HepG2 (cell line): ENCODE data around the gene CCL8. TPM values are rescaled to one million over a fixed set of nuclear protein-coding genes. Genes with fewer than 3 reads are reported as not detected.

ENCODE experiments used
- ATAC-seq: fragments of 200-7000 bp; cut with Tn5 transposase; 3 replicates; pipeline ENCODE4 v1.9.1; 2020; ENCODE audit warnings: mild to moderate bottlenecking, moderate library complexity
- BruUV-seq: library from RNA; stranded (reverse); fragments of 400-500 nt; replicated peaks from 2 replicates; lab custom pipeline; 2021; lab: Mats Ljungman, UMichigan
- CTCF ChIA-PET: fragments of 300-600 bp; formaldehyde crosslinking; extraction: SDS; loops from one replicate; lab custom pipeline; 2021; ENCODE audit warnings: low total read pairs, inconsistent platforms, low intra/inter-chr PET ratio; lab: Yijun Ruan, JAX
- POLR2A ChIA-PET: fragments of 350-600 bp; sonication (Branson Sonifier 250); formaldehyde crosslinking; loops from one replicate; lab custom pipeline; 2020; ENCODE audit warnings: antibody characterized with exemption, inconsistent platforms; lab: Yijun Ruan, JAX
- DNase-seq: peaks from one replicate; pipeline ENCODE4 v3.0.0-alpha.2; 2015; ENCODE audit warnings: low spot score
- FAIRE-seq: peaks from 3 replicates; lab custom pipeline; 2011; peaks lifted over from hg19 to GRCh38; lab: Jason Lieb, UNC
- H2AFZ ChIP-seq: one replicate; pipeline ENCODE4 v1.6.1; 2011; ENCODE audit warnings: low read length, inconsistent platforms
- H3K27ac ChIP-seq: fragments of 300-600 bp; 3 replicates; pipeline ENCODE4 v1.8.0; 2011; ENCODE audit warnings: mixed run types, mild to moderate bottlenecking, mixed read lengths, low read length, inconsistent platforms; ENCODE audit not compliant: insufficient read depth; ENCODE audit errors: extremely low read length
- H3K27me3 ChIP-seq, 2 experiments: fragments of 200-600 bp in 1 of 2; 2 replicates in 1 of 2; 3 replicates in 1 of 2; pipeline versions ENCODE4 v1.6.0 to v1.8.0; 2011; ENCODE audit warnings: low read length in 2 of 2, mild to moderate bottlenecking in 2 of 2, moderate library complexity in 2 of 2, inconsistent platforms in 1 of 2; ENCODE audit not compliant: insufficient read depth in 2 of 2, control insufficient read depth in 1 of 2
- H3K36me3 ChIP-seq, 2 experiments: fragments of 200-600 bp in 1 of 2; replicated peaks in 1 of 2; 2 replicates in 1 of 2; 3 replicates in 1 of 2; pipeline versions ENCODE4 v1.5.1 to v1.8.0; 2011; ENCODE audit warnings: low read length in 2 of 2, inconsistent platforms in 1 of 2; ENCODE audit not compliant: insufficient read depth in 2 of 2, control insufficient read depth in 1 of 2
- H3K4me1 ChIP-seq: 2 replicates; pipeline ENCODE4 v1.5.1; 2012; ENCODE audit warnings: low read length, inconsistent platforms; ENCODE audit not compliant: insufficient read depth
- H3K4me2 ChIP-seq: 2 replicates; pipeline ENCODE4 v1.6.0; 2011; ENCODE audit warnings: low read depth, low read length, inconsistent platforms
- H3K4me3 ChIP-seq, 3 experiments: fragments of 200-600 bp in 1 of 3; sonication (generic), shearing (Covaris generic) in 1 of 3; replicated peaks in 1 of 3; 2 replicates each; pipeline ENCODE4 v1.5.1; 2011 to 2016; ENCODE audit warnings: low read length in 3 of 3, inconsistent platforms in 2 of 3, low read depth in 2 of 3, mild to moderate bottlenecking in 2 of 3, control low read depth in 1 of 3, mixed read lengths in 1 of 3; ENCODE audit not compliant: insufficient read depth in 1 of 3
- H3K79me2 ChIP-seq: one replicate; pipeline ENCODE4 v1.6.1; 2011; ENCODE audit warnings: low read length, inconsistent platforms; ENCODE audit not compliant: insufficient read depth
- H3K9ac ChIP-seq: 2 replicates; pipeline ENCODE4 v1.6.0; 2011; ENCODE audit warnings: mild to moderate bottlenecking, low read depth, low read length, inconsistent platforms; ENCODE audit not compliant: insufficient read depth
- H3K9me3 ChIP-seq: 2 replicates; pipeline ENCODE4 v1.5.1; 2012; ENCODE audit warnings: mild to moderate bottlenecking, low read length
- H4K20me1 ChIP-seq: 2 replicates; pipeline ENCODE4 v1.6.0; 2011; ENCODE audit warnings: inconsistent platforms, mild to moderate bottlenecking, low read length, moderate library complexity; ENCODE audit not compliant: insufficient read depth
- ARNT2 ChIP-seq: sonication (generic); formaldehyde crosslinking; IDR thresholded peaks from 2 replicates; pipeline ENCODE4 v1.8.0; 2022; ENCODE audit warnings: mild to moderate bottlenecking, low read depth, missing genetic modification reagents, moderate library complexity
- ATM ChIP-seq: fragments of 450-650 bp; IDR thresholded peaks from 2 replicates; pipeline ENCODE4 v1.7.1; 2017; ENCODE audit warnings: mild to moderate bottlenecking, borderline replicate concordance
- CBX5 ChIP-seq: sonication (generic); formaldehyde crosslinking; IDR thresholded peaks from 2 replicates; pipeline ENCODE4 v1.4.0; 2020; ENCODE audit warnings: missing genetic modification reagents, borderline replicate concordance
- DBP ChIP-seq: sonication (generic); formaldehyde crosslinking; IDR thresholded peaks from 2 replicates; pipeline ENCODE4 v1.4.0; 2020; ENCODE audit warnings: missing genetic modification reagents; ENCODE audit errors: not compliant biosample characterization
- FOXK1 ChIP-seq: sonication (generic); formaldehyde crosslinking; IDR thresholded peaks from 2 replicates; pipeline ENCODE4 v1.4.0; 2020; ENCODE audit warnings: low read depth, missing genetic modification reagents, borderline replicate concordance
- GLI4 ChIP-seq: sonication (generic); formaldehyde crosslinking; IDR thresholded peaks from 2 replicates; pipeline ENCODE4 v1.5.1; 2020; ENCODE audit warnings: missing genetic modification reagents, mild to moderate bottlenecking, moderate library complexity, borderline replicate concordance
- HDAC6 ChIP-seq: fragments of 200-600 bp; sonication (generic); IDR thresholded peaks from 2 replicates; pipeline ENCODE4 v1.7.0; 2017; ENCODE audit warnings: mild to moderate bottlenecking, antibody characterized with exemption, low read length, low read depth
- HES4 ChIP-seq: sonication (generic); formaldehyde crosslinking; IDR thresholded peaks from 2 replicates; pipeline ENCODE4 v1.9.0; 2021; ENCODE audit warnings: mild to moderate bottlenecking, missing genetic modification reagents, borderline replicate concordance
- KLF15 ChIP-seq: sonication (generic); formaldehyde crosslinking; IDR thresholded peaks from 2 replicates; pipeline ENCODE4 v1.8.1; 2023; ENCODE audit warnings: borderline replicate concordance, mild to moderate bottlenecking, inconsistent platforms, missing genetic modification reagents, mixed read lengths
- PRPF4 ChIP-seq: fragments of 200-400 bp; formaldehyde crosslinking; IDR thresholded peaks from 2 replicates; pipeline ENCODE4 v1.6.1; 2016; ENCODE audit warnings: low read length, low read depth; ENCODE audit not compliant: poor library complexity, severe bottlenecking
- SMAD3 ChIP-seq: sonication (generic); formaldehyde crosslinking; IDR thresholded peaks from 2 replicates; pipeline ENCODE4 v1.4.0; 2020; ENCODE audit warnings: missing genetic modification reagents
- SRSF1 ChIP-seq: fragments of 200-400 bp; formaldehyde crosslinking; optimal IDR thresholded peaks from 2 replicates; pipeline ENCODE3; 2017; ENCODE audit warnings: mild to moderate bottlenecking, low read depth, low read length, moderate library complexity
- THYN1 ChIP-seq: sonication (generic); formaldehyde crosslinking; IDR thresholded peaks from 2 replicates; pipeline ENCODE4 v1.8.1; 2023; ENCODE audit warnings: low read depth, mild to moderate bottlenecking, moderate library complexity, missing genetic modification reagents, borderline replicate concordance
- ZNF296 ChIP-seq: sonication (generic); formaldehyde crosslinking; conservative IDR thresholded peaks from 2 replicates; pipeline ENCODE4 v1.5.0; 2020; ENCODE audit warnings: mild to moderate bottlenecking, missing genetic modification reagents
- ZNF567 ChIP-seq: sonication (generic); formaldehyde crosslinking; IDR thresholded peaks from 2 replicates; pipeline ENCODE4 v1.8.1; 2023; ENCODE audit warnings: mild to moderate bottlenecking, missing genetic modification reagents, borderline replicate concordance
- ZNF616 ChIP-seq: sonication (generic); formaldehyde crosslinking; IDR thresholded peaks from 2 replicates; pipeline ENCODE4 v1.5.0; 2020; ENCODE audit warnings: low read depth, mild to moderate bottlenecking, missing genetic modification reagents
- ZNF784 ChIP-seq: sonication (generic); formaldehyde crosslinking; IDR thresholded peaks from 2 replicates; pipeline ENCODE4 v1.5.1; 2020; ENCODE audit warnings: missing genetic modification reagents, mild to moderate bottlenecking, borderline replicate concordance
- ZNF792 ChIP-seq: IDR thresholded peaks from 2 replicates; pipeline ENCODE4 v1.6.1; 2016
- WGBS: methylation state at CpG from one replicate; pipeline ENCODE4 v1.1.6; 2017; ENCODE audit warnings: low lambda C conversion rate; 5-methylcytosine and 5-hydroxymethylcytosine counted together
- in situ Hi-C: cut with HindIII; loops from 2 replicates; pipeline ENCODE4 v1.10.0; 2017; ENCODE audit warnings: low pct_unique_long_range_greater_than_20kb; ENCODE audit not compliant: extremely low pct_ligation_motif_present
- intact Hi-C: fragments of 100-400 bp; cut with micrococcal nuclease; formaldehyde crosslinking; loops from one replicate; pipeline ENCODE4 v1.10.0; 2022; ENCODE audit not compliant: unreplicated experiment
- polyA plus RNA-seq, 8 experiments: library from polyadenylated mRNA; depleted of rRNA in 3 of 8; stranded (reverse) in 7 of 8; unstranded in 1 of 8; fragments of >200 nt; fragmentation: Illumina TruSeq in 4 of 8; extraction: Trizol in 4 of 8; gene quantifications; 2 replicates each; pipeline versions ENCODE4 v1.2.1 to v1.2.3, GENCODE V29; 2011 to 2016; ENCODE audit warnings: low read depth in 4 of 8, missing spikeins in 1 of 8, mixed read lengths in 1 of 8; ENCODE audit not compliant: insufficient read depth in 1 of 8
- total RNA-seq, 5 experiments: library from RNA; depleted of rRNA; stranded (reverse); fragments of >200 nt; fragmentation: Illumina TruSeq; extraction: Trizol; gene quantifications; 2 replicates each; pipeline ENCODE4 v1.2.3, GENCODE V29; 2016; ENCODE audit warnings: low read depth in 1 of 5

Gene CCL8
- total and polyA plus RNA-seq, 2 of the 13 experiments (the other 11 are each of a cell fraction or from before 2014, with no cell fraction given): not detected

- WGBS: 0% methylated on average over 1 of the region's 1 CpG
- no peak within 1 kb of the TSS for H3K4me2 ChIP-seq
- no peak within 1 kb of the TSS for H3K27ac ChIP-seq
- H3K9ac ChIP-seq: no peak within 1 kb of the TSS
- no peak for FAIRE-seq
- ChIA-PET POLR2A (no interaction called here), CTCF (no interaction called here)
- no TSS peak for BruUV-seq
- in situ Hi-C loops: no loop called here
- H4K20me1 ChIP-seq: no peaks in the 10 kb centered on the region
- H3K27me3 ChIP-seq: no peaks in the 10 kb centered on the region
- H3K9me3 ChIP-seq: no peaks in the 10 kb centered on the region
- TF ChIP-seq ZNF616 (no peak), ZNF296 (no peak), ZNF792 (CRISPR knock-in tag) (no peak), ZNF784 (CRISPR knock-in tag) (no peak), ZNF567 (CRISPR knock-in tag) (no peak), HES4 (CRISPR knock-in tag) (no peak), CBX5 (CRISPR knock-in tag) (no peak), HDAC6 (no peak), GLI4 (CRISPR knock-in tag) (no peak), FOXK1 (no peak), THYN1 (CRISPR knock-in tag) (no peak), PRPF4 (no peak), ARNT2 (CRISPR knock-in tag) (no peak), SRSF1 (no peak), KLF15 (no peak), ATM (no peak), SMAD3 (no peak), DBP (no peak)
- no peaks in the 10 kb centered on the region for H3K36me3 ChIP-seq
- no peak within 1 kb of the TSS for H3K4me3 ChIP-seq
- ATAC-seq: no peak
- H3K79me2 ChIP-seq: no peaks in the 10 kb centered on the region
- H3K4me1 ChIP-seq: no peaks in the 10 kb centered on the region
- intact Hi-C loops: no loop called here
- no peak for DNase-seq
- H2AFZ ChIP-seq: no peak within 1 kb of the TSS
Observed at GRCh38 chr17:34269969-34270368, 49.3 kb upstream of the CCL8 start, which contains the start of gene CCL7. CCL7 (plus strand) TSS chr17:34270221; CDS start chr17:34270291, 70 bp downstream.
